HepG2 (cell line): Measurements from ENCODE around the gene DDIT4. TPM values are rescaled to one million over a fixed set of nuclear protein-coding genes. Genes with fewer than 3 reads are reported as not detected.

Experiments used
- AHR ChIP-seq: IDR thresholded peaks from 2 replicates; pipeline ENCODE4 v1.6.1; 2018; ENCODE audit warnings: missing genetic modification reagents, missing compliant biosample characterization
- ARHGAP35 ChIP-seq: sonication (generic); formaldehyde crosslinking; IDR thresholded peaks from 2 replicates; pipeline ENCODE4 v1.9.0; 2022; ENCODE audit warnings: mild to moderate bottlenecking, inconsistent platforms, moderate library complexity, missing genetic modification reagents, borderline replicate concordance
- ELF3 ChIP-seq: IDR thresholded peaks from 2 replicates; pipeline ENCODE4 v1.6.1; 2016; ENCODE audit warnings: missing genetic modification reagents, missing compliant biosample characterization
- ETV5 ChIP-seq: IDR thresholded peaks from 2 replicates; pipeline ENCODE4 v1.6.1; 2018; ENCODE audit warnings: missing biosample characterization, missing genetic modification reagents, inconsistent platforms, borderline replicate concordance
- HOXA3 ChIP-seq: sonication (generic); formaldehyde crosslinking; IDR thresholded peaks from 2 replicates; pipeline ENCODE4 v1.5.0; 2020; ENCODE audit warnings: missing genetic modification reagents
- HOXA5 ChIP-seq: sonication (generic); formaldehyde crosslinking; IDR thresholded peaks from 2 replicates; pipeline ENCODE4 v1.4.0; 2020; ENCODE audit warnings: missing genetic modification reagents
- KAT7 ChIP-seq: IDR thresholded peaks from 2 replicates; pipeline ENCODE4 v1.6.1; 2018; ENCODE audit warnings: borderline replicate concordance, missing compliant biosample characterization
- MXD4 ChIP-seq: IDR thresholded peaks from 2 replicates; pipeline ENCODE4 v1.6.1; 2016; ENCODE audit warnings: mild to moderate bottlenecking, missing biosample characterization, missing genetic modification reagents
- ZC3H4 ChIP-seq: sonication (generic); formaldehyde crosslinking; IDR thresholded peaks from 2 replicates; pipeline ENCODE4 v1.4.0; 2020; ENCODE audit warnings: missing genetic modification reagents, borderline replicate concordance
- ZNF224 ChIP-seq: sonication (generic); formaldehyde crosslinking; IDR thresholded peaks from 2 replicates; pipeline ENCODE4 v1.5.0; 2020; ENCODE audit warnings: mild to moderate bottlenecking, missing genetic modification reagents
- ZNF383 ChIP-seq: sonication (generic); formaldehyde crosslinking; IDR thresholded peaks from 2 replicates; pipeline ENCODE4 v1.4.0; 2020; ENCODE audit warnings: missing genetic modification reagents, mild to moderate bottlenecking, borderline replicate concordance
- ZNF543 ChIP-seq: sonication (generic); formaldehyde crosslinking; IDR thresholded peaks from 2 replicates; pipeline ENCODE4 v1.4.0; 2020; ENCODE audit warnings: mild to moderate bottlenecking, missing genetic modification reagents
- ZNF720 ChIP-seq: sonication (generic); formaldehyde crosslinking; IDR thresholded peaks from 2 replicates; pipeline ENCODE4 v1.4.0; 2020; ENCODE audit warnings: missing genetic modification reagents
- polyA plus RNA-seq, 8 experiments: library from polyadenylated mRNA; depleted of rRNA in 3 of 8; stranded (reverse) in 7 of 8; unstranded in 1 of 8; fragments of >200 nt; fragmentation: Illumina TruSeq in 4 of 8; extraction: Trizol in 4 of 8; gene quantifications; 2 replicates each; pipeline versions ENCODE4 v1.2.1 to v1.2.3, GENCODE V29; 2011 to 2016; ENCODE audit warnings: low read depth in 4 of 8, missing spikeins in 1 of 8, mixed read lengths in 1 of 8; ENCODE audit not compliant: insufficient read depth in 1 of 8
- total RNA-seq, 5 experiments: library from RNA; depleted of rRNA; stranded (reverse); fragments of >200 nt; fragmentation: Illumina TruSeq; extraction: Trizol; gene quantifications; 2 replicates each; pipeline ENCODE4 v1.2.3, GENCODE V29; 2016; ENCODE audit warnings: low read depth in 1 of 5
- TF ChIP-seq, protein P1 (sequence below): sonication (generic); formaldehyde crosslinking; IDR thresholded peaks from 2 replicates; pipeline ENCODE4 v1.4.0; 2020; ENCODE audit warnings: missing genetic modification reagents
- TF ChIP-seq, protein P2 (sequence below): sonication (generic); formaldehyde crosslinking; IDR thresholded peaks from 2 replicates; pipeline ENCODE4 v1.5.1; 2020; ENCODE audit warnings: mild to moderate bottlenecking, missing genetic modification reagents, borderline replicate concordance
- TF ChIP-seq, protein P3 (sequence below): sonication (generic); formaldehyde crosslinking; IDR thresholded peaks from 2 replicates; pipeline ENCODE4 v1.8.0; 2022; ENCODE audit warnings: mild to moderate bottlenecking, missing genetic modification reagents
- TF ChIP-seq, protein P4 (sequence below): sonication (generic); formaldehyde crosslinking; IDR thresholded peaks from 2 replicates; pipeline ENCODE4 v1.4.0; 2020; ENCODE audit warnings: missing genetic modification reagents

Gene DDIT4
- total and polyA plus RNA-seq, 2 of the 13 experiments (the other 11 are each of a cell fraction or from before 2014, with no cell fraction given) = 35.6 to 40.7 TPM

DNA sequence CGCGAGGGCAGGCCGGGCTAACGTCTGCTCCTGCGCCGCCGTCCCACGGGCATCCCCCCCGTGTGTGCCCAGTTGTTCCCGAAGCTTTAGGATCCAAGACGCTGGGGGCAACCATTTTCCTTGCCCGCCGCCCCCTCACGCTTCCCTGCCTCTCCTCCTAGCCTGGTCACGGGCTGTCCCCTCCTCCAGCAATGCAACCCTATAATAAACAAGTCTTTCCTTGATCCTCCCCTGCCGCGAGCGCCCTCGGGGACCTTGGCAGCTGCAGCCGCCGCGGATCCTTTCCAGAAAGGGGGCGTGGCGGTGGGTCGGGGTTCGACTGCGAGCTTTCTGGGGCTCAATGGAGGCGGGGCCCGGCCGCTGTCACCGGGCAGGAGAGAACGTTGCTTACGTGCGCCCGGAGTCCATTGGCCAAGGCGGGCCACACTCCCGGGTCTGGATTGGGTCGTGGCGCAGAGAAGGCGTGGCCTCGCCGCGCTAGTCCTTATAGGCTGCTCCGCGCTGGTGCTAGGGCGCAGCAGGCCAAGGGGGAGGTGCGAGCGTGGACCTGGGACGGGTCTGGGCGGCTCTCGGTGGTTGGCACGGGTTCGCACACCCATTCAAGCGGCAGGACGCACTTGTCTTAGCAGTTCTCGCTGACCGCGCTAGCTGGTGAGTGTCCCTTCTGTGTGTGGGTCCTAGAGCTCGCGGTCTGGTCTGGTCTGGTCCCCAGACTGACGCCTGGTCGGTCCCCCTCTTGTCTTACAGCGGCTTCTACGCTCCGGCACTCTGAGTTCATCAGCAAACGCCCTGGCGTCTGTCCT is at the start of gene DDIT4 (continued):
- TF ChIP-seq, protein P1, sequence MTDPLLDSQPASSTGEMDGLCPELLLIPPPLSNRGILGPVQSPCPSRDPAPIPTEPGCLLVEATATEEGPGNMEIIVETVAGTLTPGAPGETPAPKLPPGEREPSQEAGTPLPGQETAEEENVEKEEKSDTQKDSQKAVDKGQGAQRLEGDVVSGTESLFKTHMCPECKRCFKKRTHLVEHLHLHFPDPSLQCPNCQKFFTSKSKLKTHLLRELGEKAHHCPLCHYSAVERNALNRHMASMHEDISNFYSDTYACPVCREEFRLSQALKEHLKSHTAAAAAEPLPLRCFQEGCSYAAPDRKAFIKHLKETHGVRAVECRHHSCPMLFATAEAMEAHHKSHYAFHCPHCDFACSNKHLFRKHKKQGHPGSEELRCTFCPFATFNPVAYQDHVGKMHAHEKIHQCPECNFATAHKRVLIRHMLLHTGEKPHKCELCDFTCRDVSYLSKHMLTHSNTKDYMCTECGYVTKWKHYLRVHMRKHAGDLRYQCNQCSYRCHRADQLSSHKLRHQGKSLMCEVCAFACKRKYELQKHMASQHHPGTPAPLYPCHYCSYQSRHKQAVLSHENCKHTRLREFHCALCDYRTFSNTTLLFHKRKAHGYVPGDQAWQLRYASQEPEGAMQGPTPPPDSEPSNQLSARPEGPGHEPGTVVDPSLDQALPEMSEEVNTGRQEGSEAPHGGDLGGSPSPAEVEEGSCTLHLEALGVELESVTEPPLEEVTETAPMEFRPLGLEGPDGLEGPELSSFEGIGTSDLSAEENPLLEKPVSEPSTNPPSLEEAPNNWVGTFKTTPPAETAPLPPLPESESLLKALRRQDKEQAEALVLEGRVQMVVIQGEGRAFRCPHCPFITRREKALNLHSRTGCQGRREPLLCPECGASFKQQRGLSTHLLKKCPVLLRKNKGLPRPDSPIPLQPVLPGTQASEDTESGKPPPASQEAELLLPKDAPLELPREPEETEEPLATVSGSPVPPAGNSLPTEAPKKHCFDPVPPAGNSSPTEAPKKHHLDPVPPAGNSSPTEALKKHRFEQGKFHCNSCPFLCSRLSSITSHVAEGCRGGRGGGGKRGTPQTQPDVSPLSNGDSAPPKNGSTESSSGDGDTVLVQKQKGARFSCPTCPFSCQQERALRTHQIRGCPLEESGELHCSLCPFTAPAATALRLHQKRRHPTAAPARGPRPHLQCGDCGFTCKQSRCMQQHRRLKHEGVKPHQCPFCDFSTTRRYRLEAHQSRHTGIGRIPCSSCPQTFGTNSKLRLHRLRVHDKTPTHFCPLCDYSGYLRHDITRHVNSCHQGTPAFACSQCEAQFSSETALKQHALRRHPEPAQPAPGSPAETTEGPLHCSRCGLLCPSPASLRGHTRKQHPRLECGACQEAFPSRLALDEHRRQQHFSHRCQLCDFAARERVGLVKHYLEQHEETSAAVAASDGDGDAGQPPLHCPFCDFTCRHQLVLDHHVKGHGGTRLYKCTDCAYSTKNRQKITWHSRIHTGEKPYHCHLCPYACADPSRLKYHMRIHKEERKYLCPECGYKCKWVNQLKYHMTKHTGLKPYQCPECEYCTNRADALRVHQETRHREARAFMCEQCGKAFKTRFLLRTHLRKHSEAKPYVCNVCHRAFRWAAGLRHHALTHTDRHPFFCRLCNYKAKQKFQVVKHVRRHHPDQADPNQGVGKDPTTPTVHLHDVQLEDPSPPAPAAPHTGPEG (CRISPR knock-in tag) = peak; percentile 96
- TF ChIP-seq, protein P2, sequence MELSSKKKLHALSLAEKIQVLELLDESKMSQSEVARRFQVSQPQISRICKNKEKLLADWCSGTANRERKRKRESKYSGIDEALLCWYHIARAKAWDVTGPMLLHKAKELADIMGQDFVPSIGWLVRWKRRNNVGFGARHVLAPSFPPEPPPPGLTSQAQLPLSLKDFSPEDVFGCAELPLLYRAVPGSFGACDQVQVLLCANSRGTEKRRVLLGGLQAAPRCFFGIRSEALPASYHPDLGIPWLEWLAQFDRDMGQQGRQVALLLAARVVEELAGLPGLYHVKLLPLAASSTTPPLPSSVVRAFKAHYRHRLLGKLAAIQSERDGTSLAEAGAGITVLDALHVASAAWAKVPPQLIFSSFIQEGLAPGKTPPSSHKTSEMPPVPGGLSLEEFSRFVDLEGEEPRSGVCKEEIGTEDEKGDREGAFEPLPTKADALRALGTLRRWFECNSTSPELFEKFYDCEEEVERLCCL (CRISPR knock-in tag) = 0 out of 2 replicates have a peak, but pooled peaks have one; percentile 41
- TF ChIP-seq HOXA3 (CRISPR knock-in tag) (peak; percentile 88), ZNF383 (CRISPR knock-in tag) (no peak), MXD4 (CRISPR knock-in tag) (no peak), ZNF543 (CRISPR knock-in tag) (peak; percentile 79), ETV5 (peak; percentile 67), AHR (CRISPR knock-in tag) (peak; percentile 81; the same call in 1 of the 2 replicates), KAT7 (CRISPR knock-in tag) (peak; percentile 83; the same call in 1 of the 2 replicates), ZC3H4 (no peak; the same call in 1 of the 2 replicates), ELF3 (CRISPR knock-in tag) (peak; percentile 69; the same call in 1 of the 2 replicates), ARHGAP35 (CRISPR knock-in tag) (no peak; the same call in none of the 2 replicates), HOXA5 (CRISPR knock-in tag) (peak; percentile 87; the same call in 1 of the 2 replicates), ZNF720 (CRISPR knock-in tag) (no peak), ZNF224 (CRISPR knock-in tag) (0 out of 2 replicates have a peak, but pooled peaks have one; percentile 85)
- TF ChIP-seq, protein P3, sequence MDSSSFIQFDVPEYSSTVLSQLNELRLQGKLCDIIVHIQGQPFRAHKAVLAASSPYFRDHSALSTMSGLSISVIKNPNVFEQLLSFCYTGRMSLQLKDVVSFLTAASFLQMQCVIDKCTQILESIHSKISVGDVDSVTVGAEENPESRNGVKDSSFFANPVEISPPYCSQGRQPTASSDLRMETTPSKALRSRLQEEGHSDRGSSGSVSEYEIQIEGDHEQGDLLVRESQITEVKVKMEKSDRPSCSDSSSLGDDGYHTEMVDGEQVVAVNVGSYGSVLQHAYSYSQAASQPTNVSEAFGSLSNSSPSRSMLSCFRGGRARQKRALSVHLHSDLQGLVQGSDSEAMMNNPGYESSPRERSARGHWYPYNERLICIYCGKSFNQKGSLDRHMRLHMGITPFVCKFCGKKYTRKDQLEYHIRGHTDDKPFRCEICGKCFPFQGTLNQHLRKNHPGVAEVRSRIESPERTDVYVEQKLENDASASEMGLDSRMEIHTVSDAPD (CRISPR knock-in tag) = no peak
- TF ChIP-seq, protein P4, sequence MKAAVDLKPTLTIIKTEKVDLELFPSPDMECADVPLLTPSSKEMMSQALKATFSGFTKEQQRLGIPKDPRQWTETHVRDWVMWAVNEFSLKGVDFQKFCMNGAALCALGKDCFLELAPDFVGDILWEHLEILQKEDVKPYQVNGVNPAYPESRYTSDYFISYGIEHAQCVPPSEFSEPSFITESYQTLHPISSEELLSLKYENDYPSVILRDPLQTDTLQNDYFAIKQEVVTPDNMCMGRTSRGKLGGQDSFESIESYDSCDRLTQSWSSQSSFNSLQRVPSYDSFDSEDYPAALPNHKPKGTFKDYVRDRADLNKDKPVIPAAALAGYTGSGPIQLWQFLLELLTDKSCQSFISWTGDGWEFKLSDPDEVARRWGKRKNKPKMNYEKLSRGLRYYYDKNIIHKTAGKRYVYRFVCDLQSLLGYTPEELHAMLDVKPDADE (CRISPR knock-in tag) = peak; percentile 57; the same call in 1 of the 2 replicates
